NB4 (cell line): ENCODE data around the gene TBC1D14.

Experiments used
- MAX ChIP-seq: IDR thresholded peaks from 2 replicates; pipeline ENCODE4 v1.6.1; 2011; ENCODE audit warnings: low read depth, low read length
- MYC ChIP-seq: IDR thresholded peaks from 2 replicates; pipeline ENCODE4 v1.6.1; 2011; ENCODE audit warnings: low read depth, low read length
- POLR2A ChIP-seq: IDR thresholded peaks from 2 replicates; pipeline ENCODE4 v1.6.1; 2011; ENCODE audit warnings: mild to moderate bottlenecking; ENCODE audit not compliant: insufficient read length; ENCODE audit errors: extremely low read depth
- TF ChIP-seq, protein P1 (sequence below): IDR thresholded peaks from one replicate; pipeline ENCODE4 v1.5.1; 2012; ENCODE audit warnings: low read depth, low read length

GRCh38 chr4:6992728-6993677 lies 83.4 kb downstream of the TBC1D14 start:
- TF ChIP-seq, protein P1, sequence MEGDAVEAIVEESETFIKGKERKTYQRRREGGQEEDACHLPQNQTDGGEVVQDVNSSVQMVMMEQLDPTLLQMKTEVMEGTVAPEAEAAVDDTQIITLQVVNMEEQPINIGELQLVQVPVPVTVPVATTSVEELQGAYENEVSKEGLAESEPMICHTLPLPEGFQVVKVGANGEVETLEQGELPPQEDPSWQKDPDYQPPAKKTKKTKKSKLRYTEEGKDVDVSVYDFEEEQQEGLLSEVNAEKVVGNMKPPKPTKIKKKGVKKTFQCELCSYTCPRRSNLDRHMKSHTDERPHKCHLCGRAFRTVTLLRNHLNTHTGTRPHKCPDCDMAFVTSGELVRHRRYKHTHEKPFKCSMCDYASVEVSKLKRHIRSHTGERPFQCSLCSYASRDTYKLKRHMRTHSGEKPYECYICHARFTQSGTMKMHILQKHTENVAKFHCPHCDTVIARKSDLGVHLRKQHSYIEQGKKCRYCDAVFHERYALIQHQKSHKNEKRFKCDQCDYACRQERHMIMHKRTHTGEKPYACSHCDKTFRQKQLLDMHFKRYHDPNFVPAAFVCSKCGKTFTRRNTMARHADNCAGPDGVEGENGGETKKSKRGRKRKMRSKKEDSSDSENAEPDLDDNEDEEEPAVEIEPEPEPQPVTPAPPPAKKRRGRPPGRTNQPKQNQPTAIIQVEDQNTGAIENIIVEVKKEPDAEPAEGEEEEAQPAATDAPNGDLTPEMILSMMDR: no peak
- no peak for TF ChIP-seq POLR2A
- no peak for TF ChIP-seq MAX
- no peak for TF ChIP-seq MYC
